ENCODE results near the gene MRPL11.

- TF ChIP-seq POLR2AphosphoS5 (IDR thresholded peaks at IDR 0.05; ENCODE audit: low read depth) (no peak), EZH2phosphoT487 (IDR thresholded peaks at IDR 0.05; ENCODE audit: unreplicated experiment) (no peak), CTCF (conservative IDR thresholded peaks at IDR 0.05; ENCODE audit: low read depth in 2 of 2) (peak; percentile 92 to 95)
- TF ChIP-seq, protein P1, sequence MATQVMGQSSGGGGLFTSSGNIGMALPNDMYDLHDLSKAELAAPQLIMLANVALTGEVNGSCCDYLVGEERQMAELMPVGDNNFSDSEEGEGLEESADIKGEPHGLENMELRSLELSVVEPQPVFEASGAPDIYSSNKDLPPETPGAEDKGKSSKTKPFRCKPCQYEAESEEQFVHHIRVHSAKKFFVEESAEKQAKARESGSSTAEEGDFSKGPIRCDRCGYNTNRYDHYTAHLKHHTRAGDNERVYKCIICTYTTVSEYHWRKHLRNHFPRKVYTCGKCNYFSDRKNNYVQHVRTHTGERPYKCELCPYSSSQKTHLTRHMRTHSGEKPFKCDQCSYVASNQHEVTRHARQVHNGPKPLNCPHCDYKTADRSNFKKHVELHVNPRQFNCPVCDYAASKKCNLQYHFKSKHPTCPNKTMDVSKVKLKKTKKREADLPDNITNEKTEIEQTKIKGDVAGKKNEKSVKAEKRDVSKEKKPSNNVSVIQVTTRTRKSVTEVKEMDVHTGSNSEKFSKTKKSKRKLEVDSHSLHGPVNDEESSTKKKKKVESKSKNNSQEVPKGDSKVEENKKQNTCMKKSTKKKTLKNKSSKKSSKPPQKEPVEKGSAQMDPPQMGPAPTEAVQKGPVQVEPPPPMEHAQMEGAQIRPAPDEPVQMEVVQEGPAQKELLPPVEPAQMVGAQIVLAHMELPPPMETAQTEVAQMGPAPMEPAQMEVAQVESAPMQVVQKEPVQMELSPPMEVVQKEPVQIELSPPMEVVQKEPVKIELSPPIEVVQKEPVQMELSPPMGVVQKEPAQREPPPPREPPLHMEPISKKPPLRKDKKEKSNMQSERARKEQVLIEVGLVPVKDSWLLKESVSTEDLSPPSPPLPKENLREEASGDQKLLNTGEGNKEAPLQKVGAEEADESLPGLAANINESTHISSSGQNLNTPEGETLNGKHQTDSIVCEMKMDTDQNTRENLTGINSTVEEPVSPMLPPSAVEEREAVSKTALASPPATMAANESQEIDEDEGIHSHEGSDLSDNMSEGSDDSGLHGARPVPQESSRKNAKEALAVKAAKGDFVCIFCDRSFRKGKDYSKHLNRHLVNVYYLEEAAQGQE (IDR thresholded peaks at IDR 0.05; ENCODE audit: unreplicated experiment), result no peak
Observed at GRCh38 chr11:66429983-66430602, 8.6 kb downstream of the MRPL11 start.

All from GM23338 (cell line).